T-helper 9 cell (primary cell): Measurements from ENCODE around the gene MDM4.

Source experiments
- DNase-seq: peaks from one replicate; pipeline ENCODE4 v3.0.0-alpha.2; 2020

MDM4 gene

GRCh38 chr1:204581759-204582158 is 65.6 kb downstream of the MDM4 start:
- DNase-seq, result no peak

GRCh38 chr1:204583909-204584632 is 67.9 kb downstream of the MDM4 start:
- no peak for DNase-seq

- no peak for DNase-seq
These were observed 68.6 kb downstream of the MDM4 start for GRCh38 chr1:204584699-204585372.

DNA sequence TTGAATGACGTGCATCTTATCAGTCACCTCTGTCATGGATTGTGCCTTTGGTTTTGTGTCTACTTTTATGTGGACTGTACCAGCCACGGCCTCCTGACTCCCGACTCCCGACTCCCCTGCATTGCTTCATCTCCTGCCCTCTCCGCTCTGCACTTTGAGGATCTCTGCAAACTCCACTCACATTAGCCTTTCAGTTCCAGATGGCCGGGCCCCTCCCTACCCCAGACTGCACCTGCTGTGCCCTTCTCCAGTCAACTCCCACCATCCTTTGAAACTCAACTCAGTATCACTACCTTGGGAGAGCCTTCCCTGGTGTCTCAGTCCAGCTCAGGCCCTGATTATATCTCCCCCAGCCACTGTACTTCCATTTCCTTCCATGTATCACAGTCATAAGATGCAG is 71.4 kb downstream of the MDM4 start:
- DNase-seq, result no peak

DNA sequence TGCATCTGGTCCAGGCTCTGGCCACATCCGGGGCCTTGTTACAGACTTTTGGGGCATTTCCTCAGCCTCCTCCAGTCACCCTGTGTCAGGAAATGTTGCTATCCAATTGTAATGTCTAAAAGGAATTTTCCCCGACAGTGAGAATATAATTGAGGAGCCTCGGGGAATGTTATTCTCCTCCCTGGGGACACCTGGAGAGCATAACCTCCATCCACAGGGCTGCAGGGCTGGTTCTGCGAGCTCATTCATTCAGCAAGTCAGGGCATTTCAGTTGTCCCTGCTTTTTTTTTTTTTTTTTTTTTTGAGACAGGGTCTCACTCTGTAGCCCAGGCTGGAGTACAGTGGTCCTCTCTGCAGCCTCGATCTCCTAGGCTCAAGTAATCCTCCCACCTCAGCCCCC is 72.6 kb downstream of the MDM4 start:
- DNase-seq, result no peak

- no peak for DNase-seq
These were observed 73.3 kb downstream of the MDM4 start for GRCh38 chr1:204589409-204590038.

- no peak for DNase-seq
These were observed 75.4 kb downstream of the MDM4 start for GRCh38 chr1:204591473-204592090.

DNA sequence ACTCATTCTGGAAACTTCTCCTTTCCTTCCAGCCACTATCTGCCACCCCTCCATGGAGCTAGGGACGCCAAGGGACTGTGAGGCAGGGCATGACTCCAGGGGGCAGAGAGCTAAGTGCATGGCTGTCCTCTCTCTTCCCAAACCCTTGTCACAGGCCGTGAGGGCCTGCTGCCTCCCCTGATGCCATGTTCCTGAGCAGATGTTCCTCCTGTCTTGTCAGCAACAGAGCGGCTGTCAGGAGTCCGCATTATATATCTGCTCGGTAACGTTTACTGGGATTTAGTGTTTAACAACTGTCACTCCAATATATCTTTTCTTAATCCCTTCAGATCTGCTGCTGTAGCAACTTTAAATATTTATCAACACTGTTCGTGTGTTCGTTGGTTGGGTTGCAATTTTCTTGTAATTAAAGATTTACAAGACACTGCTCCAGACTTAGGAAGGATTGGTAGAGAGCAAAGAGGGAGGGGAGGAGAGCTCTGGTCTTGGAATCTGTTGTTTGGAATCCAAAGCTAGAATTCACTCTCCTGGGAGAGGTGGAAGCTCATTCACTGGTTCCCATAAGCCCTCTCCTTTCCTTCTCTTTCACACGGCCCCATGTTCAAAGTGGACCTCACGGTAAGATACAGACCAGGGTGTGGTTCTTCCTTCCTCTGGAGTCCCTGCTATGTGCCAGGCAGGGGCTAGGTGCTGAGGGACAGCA is 76.2 kb downstream of the MDM4 start:
- no peak for DNase-seq

DNA sequence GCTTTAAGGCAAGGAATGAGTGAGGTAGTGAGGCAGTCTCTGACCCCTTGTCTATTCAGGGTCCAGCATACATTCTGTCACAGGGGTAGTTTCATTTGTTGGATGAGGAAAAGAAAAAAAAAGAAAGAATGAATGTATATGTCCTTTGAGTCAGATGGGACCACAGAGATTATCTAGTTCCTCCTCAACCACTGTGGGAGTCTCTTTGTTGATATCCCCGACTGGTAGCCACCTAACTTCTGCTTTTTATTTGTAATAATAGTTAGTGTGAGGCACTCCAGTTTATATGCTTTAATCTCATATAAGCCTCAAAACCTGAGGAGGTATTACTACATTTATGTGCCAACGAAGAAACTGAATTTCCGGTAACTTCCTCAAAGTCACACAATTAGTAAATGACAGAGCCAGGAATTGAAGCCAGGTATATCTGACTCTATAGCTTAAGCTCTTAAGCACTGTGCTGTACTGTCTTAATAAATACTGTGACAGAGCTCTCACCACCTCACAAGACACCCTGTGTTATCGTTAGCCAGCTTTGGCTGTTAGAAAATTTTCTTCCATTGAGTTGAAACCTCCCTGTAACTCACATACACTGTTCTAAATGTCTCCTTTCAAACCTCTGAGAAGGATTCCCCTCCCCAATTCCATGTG is 82.2 kb downstream of the MDM4 start:
- no peak for DNase-seq

GRCh38 chr1:204599098-204599497 is 82.9 kb downstream of the MDM4 start:
- no peak for DNase-seq

DNA sequence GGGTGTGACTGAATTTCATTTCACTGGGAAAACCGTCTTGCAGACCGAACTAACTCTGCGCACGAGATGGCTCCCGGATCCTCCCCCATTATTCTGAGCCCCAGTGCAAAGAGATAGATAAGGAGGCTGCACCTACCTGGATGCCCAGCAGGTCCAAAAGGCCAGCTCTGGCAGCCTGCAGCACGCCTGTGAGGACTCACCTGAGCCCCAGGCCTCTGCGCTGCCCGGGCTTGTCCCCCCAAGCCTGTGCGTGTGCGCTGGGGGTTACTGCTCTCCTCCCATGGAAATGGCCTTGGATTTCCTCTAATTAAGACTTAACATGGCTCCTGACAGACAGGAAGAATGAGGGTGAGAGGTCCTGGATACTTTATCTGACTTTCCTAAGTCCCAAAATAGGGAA is 83.4 kb downstream of the MDM4 start:
- DNase-seq, result no peak

DNA sequence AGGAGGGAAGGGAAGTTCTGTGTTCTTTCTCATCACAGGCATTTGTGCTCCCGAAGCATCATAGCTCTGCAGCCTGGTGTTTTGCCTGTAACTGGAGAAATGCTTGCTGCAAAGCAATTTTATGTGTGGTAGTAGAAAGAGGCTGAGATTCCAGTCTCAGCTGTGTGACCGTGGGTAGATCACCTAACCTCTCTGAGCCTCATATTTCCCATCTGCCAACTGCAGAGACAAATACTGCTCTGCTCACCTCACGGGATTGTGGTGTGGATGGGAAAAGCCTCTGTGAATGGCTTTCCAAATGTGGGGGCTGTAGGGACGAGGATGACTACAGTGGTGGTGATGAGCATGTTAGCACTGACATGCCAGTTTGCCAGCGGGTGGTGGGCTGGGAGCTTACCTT is 84.0 kb downstream of the MDM4 start:
- DNase-seq, result no peak

DNA sequence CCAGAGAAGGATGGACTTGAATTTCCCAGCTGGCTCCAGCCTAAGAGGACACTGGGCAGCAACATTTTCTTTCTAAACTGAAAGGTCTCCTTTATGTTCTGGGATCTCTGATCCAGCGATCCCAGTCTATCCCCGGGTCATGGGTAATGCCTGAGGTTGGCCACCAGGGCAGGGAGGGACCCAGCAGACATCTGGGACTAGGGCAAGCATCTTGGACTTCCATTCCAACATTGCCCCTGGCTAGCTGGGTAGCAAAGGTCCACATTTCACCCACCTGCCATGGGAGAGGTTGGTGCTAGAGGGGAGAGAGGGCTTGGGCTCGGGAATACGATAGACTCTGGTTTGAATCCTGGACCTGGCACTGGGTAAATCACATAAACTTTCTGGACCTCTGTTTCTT is 84.8 kb downstream of the MDM4 start:
- no peak for DNase-seq

DNA sequence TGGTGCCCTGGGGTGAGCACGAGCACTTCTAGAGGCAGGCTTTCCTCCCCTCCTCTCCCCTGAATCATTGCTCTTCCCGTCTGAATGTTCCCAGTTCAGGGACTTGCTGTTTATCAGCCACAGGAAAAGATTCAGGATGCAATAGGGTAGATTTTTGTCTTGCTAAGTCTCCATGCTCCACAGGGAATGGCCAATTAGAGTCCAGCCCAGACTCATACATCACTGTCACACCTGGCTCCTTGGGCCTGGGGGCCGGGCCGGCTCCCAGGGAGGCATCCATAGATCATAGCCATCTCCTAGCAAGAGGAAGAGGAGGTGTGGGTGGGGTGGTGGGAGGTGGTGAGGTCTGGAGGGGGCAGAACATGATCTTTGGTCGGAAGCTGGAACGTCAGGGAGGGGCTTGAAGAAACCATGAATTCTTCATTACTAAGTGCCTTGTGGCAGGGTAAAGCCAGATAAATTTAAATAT is 85.9 kb downstream of the MDM4 start:
- DNase-seq, result no peak

GRCh38 chr1:204602871-204603542 is 86.8 kb downstream of the MDM4 start:
- DNase-seq, result no peak

- no peak for DNase-seq
These were observed 89.6 kb downstream of the MDM4 start for GRCh38 chr1:204605791-204606190.
